GM13976 (cell line): Measurements from ENCODE around the gene TTC13.
"Not testable (repeated sequence)": the region's sequence is repeated elsewhere in the genome, so short reads cannot be mapped to it uniquely, and the experiment has no call there.

ENCODE experiments used
- DNase-seq: peaks from one replicate; pipeline ENCODE4 v3.0.0; 2012; ENCODE audit warnings: low spot score
- in situ Hi-C: fragments of 300-500 bp; cut with MboI; formaldehyde crosslinking; loops from one replicate; pipeline ENCODE4 v1.12.0; 2022; ENCODE audit warnings: low sequenced_read_pairs, mixed read lengths, inconsistent platforms; ENCODE audit not compliant: unreplicated experiment
- TF ChIP-seq, protein P1 (sequence below): IDR thresholded peaks from 2 replicates; pipeline ENCODE4 v1.5.1; 2012; ENCODE audit warnings: borderline replicate concordance, mild to moderate bottlenecking; ENCODE audit not compliant: insufficient read depth; ENCODE audit errors: extremely low read depth, missing control alignments, control extremely low read depth

Gene TTC13

GRCh38 chr1:230994860-230995259, 16.2 kb upstream of the TTC13 start:
- in situ Hi-C loops, result no loop called here
- TF ChIP-seq, protein P1, sequence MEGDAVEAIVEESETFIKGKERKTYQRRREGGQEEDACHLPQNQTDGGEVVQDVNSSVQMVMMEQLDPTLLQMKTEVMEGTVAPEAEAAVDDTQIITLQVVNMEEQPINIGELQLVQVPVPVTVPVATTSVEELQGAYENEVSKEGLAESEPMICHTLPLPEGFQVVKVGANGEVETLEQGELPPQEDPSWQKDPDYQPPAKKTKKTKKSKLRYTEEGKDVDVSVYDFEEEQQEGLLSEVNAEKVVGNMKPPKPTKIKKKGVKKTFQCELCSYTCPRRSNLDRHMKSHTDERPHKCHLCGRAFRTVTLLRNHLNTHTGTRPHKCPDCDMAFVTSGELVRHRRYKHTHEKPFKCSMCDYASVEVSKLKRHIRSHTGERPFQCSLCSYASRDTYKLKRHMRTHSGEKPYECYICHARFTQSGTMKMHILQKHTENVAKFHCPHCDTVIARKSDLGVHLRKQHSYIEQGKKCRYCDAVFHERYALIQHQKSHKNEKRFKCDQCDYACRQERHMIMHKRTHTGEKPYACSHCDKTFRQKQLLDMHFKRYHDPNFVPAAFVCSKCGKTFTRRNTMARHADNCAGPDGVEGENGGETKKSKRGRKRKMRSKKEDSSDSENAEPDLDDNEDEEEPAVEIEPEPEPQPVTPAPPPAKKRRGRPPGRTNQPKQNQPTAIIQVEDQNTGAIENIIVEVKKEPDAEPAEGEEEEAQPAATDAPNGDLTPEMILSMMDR, result no peak

GRCh38 chr1:230992100-230992774, 13.6 kb upstream of the TTC13 start:
- in situ Hi-C loops, result no loop called here
- no peak for DNase-seq
- TF ChIP-seq, protein P1, result no peak

More at GRCh38 chr1:230994860-230995259, 16.2 kb upstream of the TTC13 start:
- DNase-seq, result no peak

GRCh38 chr1:230987448-230987847, 8.8 kb upstream of the TTC13 start:
- in situ Hi-C loops, result no loop called here
- TF ChIP-seq, protein P1, result no peak
- DNase-seq, result no peak

GRCh38 chr1:230986976-230987375, 8.3 kb upstream of the TTC13 start:
- DNase-seq, result no peak
- in situ Hi-C loops, result no loop called here
- TF ChIP-seq, protein P1, result no peak

- TF ChIP-seq, protein P1, result no peak
- in situ Hi-C loops, result no loop called here
- DNase-seq, result no peak
Observed at GRCh38 chr1:230985711-230986110, 7.0 kb upstream of the TTC13 start.

- DNase-seq, in situ Hi-C loops: not testable (repeated sequence)
Observed at GRCh38 chr1:230984622-230985515, 6.2 kb upstream of the TTC13 start.

- DNase-seq, result no peak
- in situ Hi-C loops, result no loop called here
- TF ChIP-seq, protein P1, result no peak
Observed at GRCh38 chr1:230983811-230984210, 5.2 kb upstream of the TTC13 start.
